NCI-H748 (cell line): ENCODE results near the gene GFOD1.
A peak's percentile ranks its signal among the peaks of the same experiment; 100 is the strongest.
"Not testable (repeated sequence)": the region's sequence is repeated elsewhere in the genome, so short reads cannot be mapped to it uniquely, and the experiment has no call there.

ENCODE experiments used
- DNase-seq: peaks from one replicate; lab custom pipeline; 2025; ENCODE audit not compliant: unreplicated experiment; lab: John Stamatoyannopoulos, UW

GFOD1 gene

DNA sequence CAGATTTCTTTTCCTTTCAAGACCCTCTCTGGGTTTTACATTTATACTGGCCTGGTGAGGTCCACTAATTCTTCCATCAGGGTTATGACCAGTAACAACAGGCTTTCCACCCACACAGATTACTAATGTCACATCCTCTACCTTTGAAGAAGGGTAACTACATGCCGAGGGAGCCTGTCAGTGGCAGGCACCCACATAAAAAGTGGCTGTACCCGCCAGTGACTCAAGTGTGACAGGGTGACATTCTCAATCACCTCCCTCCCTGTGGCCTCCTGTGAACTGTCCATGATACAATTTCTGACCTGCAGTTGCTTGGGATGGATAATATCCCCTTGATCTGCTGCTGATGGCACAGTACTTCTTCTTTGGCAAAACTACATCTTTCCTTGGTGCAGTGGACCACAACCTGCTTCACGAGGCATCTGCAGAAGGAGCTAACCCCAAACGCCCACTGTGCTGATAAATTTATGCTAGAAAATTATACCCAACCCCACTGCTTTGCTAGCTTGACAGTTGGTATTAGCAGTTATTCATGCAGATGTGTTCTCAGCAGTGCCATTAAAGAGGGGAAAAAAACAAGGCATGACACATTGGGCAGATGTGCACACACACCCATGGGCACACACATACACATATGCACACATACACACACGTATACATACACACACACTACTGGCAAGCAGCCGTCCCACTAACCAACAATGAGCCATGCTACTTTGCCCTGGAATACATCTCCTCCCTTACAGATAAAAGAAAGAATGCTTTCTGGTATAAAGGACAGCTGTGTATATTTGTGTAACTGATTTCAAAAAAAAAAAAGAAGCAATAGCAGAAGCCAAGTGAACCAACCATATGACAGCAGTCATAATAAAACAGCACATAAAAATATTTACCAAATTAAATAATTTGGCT, 20.8 kb downstream of the GFOD1 start:
- no peak for DNase-seq

DNA sequence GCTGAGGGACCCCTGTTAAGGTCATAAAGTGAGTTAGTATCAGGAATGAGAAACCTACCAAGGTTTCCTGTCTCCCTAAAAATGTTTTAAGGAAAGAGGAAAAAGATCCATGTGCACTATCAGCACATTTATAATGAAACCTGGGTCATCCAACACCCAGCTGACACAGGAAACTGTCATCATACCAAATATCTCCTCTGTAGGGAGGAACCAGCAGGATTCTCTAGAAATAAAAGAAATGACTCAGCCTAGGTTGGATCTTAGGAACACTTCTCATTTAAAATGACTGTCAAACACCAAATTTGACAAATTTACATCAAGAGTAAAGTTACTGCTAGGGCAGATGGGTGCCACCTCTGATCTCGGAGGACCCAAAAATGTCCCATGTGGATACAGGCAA, 21.7 kb downstream of the GFOD1 start:
- DNase-seq, result no peak

DNA sequence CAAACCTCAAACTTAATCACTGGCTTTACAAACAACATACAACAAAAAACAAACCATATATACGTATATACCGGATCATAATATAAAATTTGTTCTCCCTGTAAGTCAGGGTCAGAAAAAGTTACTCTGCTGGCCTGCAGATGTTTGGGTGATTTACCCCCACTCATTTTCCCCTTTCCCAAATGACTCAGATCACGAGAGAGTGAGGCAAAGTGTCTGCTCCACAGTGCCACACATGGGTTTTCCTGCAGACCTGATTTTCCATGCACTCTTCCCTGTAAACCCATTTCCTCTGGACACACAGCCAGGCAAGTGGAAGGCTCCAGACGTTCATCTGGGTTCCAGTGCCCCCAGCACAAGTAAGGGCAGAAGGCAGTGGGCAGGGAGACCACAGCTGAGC, 23.5 kb downstream of the GFOD1 start:
- no peak for DNase-seq

DNA sequence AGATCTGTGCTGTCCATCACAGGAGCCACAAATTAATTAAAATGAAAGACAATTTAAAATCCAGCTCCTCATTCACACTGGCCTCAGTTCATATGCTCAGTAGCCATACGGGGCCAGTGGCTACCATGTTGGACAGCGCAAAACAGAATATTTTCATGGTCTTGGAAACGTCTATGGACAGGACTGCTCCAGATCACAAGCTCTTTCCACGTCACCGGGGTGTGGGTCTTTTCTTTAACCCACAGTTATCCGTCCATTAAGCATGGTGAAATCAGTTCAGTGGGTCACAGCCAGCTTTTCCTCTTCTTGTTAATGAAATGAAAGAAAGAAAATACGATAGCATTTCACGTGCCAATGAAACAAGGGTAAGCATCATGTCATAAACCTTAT, 24.1 kb downstream of the GFOD1 start:
- no peak for DNase-seq

DNA sequence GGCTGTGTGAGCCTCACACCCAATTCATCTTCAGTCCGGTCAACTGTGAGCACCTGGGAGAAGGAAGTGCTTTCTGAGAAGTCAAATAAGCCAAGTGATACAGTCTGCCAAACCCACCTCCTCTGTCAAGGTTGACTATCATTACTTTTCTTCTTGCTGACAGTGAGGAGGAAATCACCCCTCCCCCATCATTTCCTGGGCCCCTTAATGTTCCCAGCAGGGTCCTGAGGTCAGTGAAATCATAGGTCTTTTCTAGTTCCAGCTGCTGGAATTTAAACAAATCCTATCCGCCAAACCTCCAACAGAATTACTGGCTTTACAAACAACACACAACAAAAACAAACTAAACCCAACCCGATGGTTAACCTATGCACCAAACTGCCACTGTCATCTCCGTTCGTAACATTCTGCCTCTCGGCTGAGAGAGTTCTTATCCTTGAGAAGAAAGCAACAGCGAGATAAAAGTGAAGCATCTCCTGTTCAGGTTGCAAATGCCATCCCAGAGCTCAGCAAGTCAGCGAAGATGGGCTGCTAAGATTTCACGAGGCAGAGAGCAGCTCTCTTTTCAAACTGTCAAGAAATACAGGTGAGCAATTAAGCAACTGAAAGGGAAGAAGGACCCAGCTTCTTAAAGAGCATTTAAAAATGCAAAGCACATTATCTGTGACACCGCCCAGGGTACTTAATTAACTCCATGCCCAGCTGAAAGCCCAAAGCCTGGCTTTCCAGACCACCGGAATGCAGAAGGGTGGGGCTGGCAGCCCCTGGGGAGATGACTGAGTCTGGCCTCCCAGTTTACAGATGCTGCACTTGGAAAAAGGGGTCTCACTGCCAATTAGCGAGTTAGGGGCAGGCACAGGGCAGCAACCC, 24.7 kb downstream of the GFOD1 start:
- no peak for DNase-seq

DNA sequence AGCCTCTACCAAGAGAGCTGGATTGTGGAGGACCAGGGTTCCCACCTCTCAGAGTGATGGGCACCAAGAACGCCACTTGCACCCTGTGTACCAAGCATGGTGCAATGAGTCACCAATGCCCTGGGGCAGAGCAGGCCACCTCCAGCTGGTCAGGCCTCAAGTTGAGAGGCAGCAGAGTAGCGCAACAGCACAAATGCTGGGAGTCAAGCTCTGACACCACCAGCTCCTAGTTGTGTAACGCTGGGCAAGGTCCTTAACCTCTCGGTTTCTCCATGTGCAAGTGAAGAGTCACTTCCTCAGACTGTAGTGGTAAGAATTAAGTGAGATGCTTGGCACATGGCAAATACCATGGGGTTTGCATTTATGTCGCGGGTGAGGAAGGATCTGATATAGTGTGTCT, 25.6 kb downstream of the GFOD1 start:
- DNase-seq, result no peak

DNA sequence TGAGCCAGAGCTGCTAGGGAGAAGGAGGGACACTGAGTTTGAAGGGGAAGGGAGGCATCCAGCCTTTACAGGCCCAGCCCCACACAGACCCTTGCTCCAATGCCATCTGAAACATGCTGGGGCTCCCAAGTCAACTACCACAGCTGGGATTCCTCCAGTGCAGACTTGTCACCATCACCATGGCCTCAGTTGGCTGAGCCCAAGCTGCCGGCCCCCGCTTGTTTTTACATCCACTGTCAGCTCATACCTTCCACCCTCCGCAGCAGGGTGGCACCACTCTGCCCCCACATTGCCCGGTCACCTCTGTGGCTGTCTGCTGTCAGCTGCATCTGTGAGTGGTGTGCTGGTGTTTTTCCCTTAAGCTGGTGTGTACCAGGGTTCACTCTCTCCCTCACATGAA, 26.1 kb downstream of the GFOD1 start:
- no peak for DNase-seq

DNA sequence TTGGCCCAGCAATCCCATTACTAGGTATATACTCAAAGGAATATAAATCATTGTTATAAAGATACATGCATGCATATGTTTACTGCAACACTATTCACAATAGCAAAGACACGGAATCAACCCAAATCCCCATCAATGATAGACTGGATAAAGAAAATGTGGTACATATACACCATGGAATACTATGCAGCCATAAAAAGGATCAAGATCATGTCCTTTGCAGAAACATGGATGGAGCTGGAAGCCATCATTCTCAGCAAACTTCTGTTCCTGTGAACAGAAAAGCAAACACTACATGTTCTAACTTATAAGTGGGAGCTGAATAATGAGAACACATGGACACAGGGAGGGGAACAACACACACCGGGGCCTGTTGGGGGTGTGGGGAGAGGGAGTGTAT, 27.1 kb downstream of the GFOD1 start:
- DNase-seq, result not testable (repeated sequence)

DNA sequence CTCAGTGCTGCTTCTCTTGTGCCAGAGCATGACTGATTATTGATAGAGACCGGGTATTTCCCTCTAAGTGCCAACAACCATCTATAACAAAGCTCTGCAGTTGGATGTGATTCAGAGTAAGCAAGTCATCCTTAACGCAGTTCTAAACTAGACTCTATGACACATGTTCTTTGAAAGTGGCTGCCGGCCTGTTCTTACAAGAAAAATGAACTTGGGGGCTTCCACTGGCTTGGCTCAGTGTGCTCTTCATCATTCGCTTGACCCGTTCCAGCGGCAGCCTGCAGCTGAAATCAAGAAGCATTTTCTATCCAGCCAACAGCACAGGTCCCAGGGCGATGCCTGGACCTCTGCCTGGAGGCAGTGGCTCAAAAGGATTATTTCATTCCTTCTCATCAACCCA, 29.8 kb downstream of the GFOD1 start:
- DNase-seq, result no peak

DNA sequence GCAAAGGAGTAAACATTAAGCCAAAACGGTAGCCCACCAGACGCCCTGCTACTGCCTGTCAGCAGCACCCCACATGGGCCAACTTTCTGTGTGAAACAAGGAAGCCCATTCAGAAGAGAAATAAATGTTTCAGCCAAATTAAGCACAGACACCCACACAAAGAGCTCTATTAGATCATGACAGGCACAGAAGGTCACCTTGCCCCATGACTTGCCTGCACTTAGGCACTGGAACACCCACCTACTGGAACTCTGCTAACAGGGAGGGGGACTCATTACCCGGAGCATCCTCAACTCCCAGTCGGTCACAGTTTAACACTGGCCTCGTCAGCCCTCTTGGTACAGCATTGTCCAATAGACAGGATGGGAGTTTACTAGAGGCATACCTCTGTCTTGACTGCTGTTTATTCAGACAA, 31.8 kb downstream of the GFOD1 start:
- no peak for DNase-seq

DNA sequence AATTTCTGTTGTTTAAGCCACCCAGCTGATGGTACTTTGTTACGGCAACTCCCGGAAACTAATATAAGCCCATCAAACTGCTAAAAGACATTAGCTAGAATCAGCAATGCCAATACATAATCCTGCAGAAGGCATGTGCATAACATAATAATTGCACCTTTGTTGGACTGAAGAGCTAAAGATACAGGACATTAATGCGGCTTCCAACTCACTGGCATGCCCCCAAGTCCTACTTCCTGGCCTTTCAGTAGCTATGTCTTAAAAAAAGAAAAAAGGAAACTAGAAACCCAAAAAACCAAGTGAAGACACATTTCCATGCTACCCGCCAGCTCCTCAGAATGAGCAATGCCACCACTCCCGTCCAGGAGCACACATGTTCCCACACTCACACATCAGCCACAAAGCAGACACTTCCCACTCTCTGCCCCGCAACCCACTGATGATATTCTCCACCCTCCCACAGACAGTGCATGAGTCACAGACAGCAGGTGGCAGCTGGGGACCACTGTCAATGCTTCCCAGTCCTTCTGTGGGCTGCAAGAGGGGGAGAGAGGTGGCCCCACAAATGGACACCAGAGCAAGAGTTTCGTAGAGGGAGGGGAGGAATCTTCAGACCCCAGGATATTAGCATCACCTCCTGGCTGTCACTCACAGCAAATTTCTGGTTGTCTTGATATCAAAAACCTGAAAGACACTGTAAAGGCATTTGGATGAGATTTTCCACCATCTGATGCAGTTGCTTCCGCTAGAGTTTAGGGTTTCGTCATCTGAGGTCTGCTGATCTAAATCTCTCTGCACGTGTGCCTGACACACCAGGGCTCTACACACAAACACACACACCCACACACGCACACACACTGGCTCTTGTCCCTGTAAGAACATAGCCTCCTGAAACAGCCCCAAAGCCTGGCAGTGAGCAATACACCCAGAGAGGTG, 32.8 kb downstream of the GFOD1 start:
- DNase-seq, result no peak

DNA sequence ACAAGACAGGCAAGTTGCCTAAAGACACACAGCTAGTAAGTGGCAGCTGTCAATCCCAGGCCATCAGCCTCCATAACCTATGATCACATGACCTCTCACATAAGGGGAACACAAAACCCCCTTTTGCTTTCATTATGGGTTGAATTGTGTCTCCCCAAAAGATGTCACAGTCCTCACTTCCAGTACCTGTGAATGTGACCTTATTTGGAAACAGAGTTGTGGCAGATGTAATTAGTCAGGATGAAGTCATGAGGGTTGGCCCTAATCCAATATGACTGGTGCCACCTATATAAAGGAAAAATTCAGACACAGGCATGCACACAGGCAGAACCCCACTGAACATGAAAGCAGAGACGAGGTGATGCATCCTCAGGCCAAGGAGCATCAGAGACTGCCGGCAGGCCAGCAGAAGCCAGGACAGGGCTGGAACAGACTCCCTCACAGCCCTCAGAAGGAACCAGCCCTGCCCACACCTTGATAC, 33.6 kb downstream of the GFOD1 start:
- DNase-seq, result peak; percentile 50

DNA sequence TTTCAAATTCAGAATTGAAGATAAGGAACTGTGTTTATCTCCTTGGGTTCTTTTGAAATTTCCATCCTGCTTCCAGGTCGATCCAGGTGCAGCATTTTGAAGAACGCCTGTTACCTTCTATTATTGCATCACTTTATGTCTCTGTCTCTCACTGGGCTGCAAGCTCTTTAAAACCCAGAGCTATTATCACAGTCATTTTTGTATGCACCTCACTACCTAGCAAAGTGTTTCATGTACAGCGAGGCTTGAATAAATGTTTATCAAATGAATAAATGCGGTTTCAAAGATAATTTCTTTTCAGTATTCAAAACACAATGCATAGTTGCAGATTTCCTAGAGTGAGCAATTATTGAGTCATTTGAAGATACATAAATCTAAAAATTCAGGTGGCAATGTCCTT, 34.2 kb downstream of the GFOD1 start:
- DNase-seq, result no peak

DNA sequence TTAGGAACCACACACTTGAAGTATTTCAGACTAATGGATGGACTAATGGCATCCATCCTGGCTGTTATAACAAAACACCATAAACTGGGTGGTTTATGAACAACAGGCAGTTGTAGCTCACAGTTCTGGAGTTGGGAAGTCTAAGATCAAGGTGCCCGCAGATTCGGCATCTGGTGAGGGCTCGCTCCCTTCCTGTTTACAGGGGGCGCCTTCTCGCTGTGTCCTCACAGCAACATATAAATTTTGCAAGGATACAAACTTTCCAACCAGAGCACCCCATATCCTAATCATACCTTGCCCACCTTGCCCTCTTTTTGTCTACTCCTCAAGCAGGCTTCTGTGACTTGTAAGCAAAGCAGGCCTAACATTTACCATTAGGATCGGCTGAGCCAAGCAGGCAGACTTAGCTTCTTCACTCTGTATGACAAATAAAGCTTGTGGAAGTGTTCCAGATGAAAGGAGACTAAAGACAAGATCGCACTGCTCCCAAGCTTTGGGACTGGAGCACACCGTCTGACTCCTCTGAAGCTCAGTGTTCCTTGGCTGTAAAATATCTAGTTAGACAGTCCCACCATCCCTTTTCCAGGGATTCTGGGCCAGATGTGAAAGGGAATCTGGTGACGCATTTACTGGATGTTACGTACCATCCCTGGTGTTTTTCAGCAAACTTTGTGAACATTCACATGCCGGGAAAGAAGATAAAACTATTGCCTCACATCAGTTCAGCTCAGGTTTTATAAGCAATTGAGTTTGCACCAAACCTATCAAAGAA, 34.9 kb downstream of the GFOD1 start:
- DNase-seq, result no peak

DNA sequence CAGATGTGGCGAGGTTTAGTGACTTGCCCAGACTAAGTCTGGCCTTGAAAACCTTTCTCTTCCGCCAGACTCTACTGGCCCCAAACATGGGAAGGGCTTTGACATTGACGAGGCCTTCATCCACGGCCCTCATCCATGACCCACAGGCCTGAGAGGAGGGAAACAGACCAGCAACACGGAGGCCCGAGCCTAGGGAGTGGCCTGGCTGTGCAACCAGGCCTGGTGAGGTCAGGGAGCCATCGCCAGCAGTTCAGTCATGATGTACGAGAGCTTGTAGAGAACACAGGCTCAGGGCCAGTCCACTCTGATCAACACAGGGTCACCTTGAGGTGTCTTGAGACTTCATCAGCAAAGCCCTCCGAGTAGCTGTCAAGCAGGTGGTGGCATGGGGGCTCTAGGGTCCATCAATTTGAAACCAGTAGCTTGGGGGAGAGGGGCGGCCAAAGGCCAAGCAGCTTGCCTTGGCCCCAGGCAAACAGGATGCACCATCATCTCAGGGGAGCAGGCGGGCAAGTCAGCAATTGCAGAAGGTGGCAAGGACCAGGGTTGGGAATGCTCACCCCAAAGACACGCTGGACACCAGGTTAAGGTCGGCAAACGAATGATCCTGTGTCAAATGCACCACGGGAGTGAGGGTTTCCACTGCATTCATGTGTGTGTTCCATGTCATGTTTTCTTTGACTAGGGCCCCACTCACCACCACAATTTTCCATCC, 36.1 kb downstream of the GFOD1 start:
- DNase-seq, result no peak

DNA sequence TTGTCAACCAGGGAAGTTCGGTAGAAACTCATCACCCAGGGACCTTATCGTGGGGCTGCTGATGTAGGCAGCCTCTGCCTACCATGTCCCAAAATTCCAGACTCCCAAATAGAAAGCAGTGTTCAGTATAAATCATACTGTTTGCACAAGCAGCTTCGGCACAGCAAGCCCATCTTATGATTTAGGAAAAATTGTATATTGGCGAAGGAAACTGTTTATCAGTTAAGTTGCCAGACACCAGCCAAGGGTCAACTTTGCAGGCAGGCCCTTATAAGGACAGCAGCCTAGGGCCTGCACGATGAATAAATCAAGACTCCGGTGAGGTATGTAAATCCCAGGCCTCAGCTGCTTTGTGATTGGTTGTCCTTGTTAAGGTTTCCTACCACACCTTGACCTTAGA, 36.8 kb downstream of the GFOD1 start:
- DNase-seq, result no peak

DNA sequence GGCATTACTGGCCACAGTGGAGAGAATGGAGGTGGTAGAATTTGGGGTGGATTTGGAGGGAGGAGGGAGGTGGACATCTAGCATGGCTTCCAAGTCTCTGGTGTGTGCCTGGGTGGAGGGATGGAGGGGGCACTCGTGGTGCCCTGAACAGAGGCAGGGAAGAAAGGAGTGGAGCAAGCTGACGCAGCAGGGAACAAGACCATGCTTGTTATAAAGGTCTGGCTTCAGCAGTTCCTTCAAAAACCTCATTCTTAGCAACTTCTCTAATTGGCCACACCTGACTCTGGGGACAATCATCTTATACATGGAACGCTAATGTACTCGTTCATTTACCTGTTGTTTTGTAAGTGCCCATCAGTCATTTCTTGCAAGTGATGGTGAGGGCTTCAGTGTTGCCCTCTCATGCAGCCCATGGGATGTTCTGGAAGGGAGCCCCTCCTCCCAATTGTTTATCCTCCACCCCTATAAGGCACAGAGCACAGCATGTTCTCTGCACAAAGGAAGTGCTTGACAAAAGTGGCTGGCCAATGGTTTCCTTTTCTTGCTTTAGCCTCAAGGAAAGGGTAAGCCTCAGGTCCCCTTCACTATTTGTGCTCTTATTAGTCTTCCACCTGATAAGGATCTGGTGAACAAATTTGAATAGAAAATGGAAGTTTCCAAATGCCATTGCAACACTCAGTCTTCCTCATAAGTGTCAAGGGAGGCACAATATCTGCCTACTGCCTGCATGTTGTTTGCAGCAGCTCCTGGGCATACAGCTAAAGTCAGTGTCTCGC, 39.3 kb downstream of the GFOD1 start:
- DNase-seq, result no peak

DNA sequence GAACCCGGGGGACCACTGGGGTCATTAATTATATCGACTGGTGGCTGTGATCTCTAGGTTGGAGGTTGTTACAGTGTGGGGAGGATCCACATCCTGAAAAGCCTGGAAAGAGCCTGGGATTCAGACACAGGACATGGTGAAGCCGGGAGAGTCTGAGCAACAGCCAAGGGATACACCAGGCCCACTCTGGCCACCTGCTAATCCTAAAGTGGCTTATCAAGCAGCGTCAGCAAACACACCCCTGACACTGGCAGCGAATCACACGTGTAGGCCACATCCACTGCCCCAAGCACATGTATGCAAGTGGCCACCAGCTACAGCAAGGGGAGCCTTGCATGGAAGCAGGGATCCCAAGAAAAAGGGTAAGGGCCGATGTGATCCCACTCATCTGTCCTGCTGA, 41.0 kb downstream of the GFOD1 start:
- DNase-seq, result no peak

DNA sequence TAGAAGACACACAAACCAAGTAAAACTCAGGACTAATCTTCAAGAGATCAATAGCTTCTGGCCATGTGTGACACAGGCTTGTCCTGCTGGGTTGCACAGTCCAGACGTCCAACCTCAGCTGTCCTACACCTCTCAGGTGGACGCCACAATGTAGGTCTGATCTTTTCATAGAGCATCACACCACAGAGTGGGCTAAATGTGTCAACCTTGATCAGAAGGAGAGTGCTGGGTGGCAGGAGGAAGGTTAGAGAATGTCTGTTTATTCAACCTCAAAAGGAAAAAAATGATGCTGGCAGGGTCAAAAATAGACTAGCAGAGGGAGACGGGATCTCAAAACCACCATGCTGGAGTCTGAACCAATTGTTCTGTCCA, 41.7 kb downstream of the GFOD1 start:
- DNase-seq, result no peak
